SK-N-DZ (cell line): Measurements from ENCODE around the gene LDAH.

Experiments
- DNase-seq: peaks from one replicate; pipeline ENCODE4 v3.0.0-alpha.2; 2015; ENCODE audit warnings: low spot score

The LDAH gene

DNA sequence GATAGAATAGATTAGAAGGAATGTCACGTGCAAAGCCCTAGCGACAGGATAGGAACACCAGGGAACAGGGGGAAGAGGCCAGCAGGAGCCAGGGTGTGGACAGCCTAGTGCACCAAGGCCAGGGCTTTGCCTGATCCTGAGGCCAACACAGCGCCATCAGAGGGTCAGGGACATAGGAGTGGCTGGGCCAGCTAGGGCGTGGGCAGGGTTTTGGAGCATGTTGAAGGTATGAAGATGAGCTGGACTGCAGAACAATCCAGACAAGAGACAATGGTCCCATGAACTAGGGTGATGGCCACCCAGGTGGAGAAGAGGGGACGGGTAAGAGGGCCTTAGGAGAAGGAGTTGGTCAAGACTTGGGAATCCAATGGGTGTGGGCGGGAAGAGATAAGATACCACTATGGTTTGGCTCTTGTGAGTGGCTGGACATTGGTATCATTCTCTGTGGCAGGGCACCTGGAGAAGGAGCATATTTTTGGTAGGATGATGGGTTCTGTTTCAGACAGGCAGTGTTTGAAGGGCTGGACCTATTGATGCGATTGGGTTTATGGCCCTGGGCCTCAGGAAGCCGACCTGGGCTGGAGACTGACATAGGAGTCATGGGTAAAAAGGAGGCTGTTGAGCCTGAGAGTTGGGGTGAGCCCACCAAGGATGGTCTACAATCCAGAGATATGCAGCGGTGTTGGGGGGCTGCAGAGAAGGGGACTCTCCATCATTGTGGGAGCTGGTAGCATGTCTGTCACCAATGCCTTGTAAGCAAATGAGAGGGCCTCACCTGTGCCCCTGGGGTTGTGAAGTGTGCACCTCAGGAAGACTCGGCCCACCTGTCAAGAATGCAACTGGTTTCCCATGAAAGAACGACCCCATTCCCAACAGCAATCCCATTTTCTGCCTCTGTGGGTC lies 170.0 kb downstream of the LDAH start:
- DNase-seq, result no peak

DNA sequence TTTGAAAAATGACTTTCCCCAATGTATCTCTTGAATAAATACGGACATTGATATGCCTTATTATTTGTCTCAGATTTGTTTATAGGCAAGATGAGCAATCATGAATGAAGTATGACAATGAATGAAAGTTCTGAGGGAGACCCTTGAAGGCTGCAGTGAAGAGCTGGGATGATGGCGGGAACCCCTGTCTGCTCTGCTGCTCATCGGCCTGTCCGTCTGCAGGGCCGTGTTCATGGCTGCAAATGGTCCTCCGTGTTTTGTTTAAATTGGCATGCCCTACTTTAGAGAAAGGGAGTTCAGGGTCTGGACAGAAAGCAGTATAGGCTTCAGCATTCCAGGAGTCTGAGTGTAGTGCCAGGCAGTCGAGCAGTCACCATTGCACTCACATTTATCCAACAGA lies 170.8 kb downstream of the LDAH start:
- DNase-seq, result no peak

DNA sequence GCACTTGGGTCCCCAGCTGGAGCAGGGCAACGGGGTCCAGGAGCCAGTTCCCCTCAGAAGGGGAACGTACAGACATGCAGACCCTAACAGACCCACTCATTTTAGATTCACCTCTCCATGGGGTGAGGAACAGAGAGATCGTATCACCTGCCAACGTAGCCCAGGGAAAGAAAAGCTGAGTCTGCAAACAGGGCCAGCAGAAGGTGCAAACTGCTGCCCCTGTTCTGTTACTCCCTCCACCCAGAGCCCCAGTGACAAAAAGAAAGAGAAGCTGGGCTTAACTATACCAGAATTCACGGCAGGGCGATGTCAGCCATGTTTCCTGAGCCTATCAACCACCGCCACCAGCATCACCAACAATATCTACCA lies 171.2 kb downstream of the LDAH start:
- no peak for DNase-seq

DNA sequence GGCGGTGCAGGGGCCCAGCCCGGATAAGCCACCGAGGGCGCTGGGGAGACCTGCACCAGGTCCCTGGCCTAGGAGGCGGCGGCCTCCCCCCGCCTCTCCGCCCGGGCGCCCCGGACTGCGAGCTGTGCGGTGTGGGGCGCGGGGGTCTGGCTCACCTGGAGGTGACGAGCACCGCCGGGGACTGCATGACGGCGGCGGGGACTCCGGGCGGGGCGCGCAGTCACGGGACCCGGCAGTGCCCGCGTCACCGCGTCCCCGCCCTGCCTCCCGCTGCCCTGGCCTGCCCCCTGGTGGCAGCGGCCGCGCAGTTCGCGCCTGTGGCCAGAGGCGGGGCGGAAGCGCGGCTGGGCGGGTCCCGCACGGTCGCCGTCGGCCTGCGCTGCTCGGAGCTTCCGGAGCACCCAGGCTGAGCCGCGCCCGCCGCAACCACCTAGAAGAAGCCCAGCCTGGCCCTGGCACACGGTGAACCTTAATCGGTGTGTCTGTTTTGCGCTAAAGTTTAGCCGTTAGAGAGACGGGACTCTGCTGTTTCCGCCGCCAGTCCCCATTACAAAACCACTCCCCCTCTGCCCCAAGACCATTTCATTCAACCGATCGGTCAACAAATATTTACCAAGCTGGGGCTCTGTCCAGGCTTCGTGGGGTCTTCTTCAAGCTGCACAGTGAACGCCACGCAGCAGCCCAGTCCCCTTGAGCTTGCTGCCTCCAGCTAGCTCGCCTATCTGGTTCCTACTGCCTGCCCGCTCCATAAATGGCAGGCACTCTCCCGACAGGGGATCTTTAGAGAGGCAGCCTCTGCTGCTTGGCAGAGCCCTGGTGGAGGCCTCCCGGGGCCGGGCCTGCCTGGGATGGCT lies 171.8 kb downstream of the LDAH start, which contains the start of gene HS1BP3:
TSS of gene HS1BP3 (minus strand) at position 222 of the 854 bp plus-strand sequence. CDS start at position 187, 35 bp downstream.
- DNase-seq, result peak; percentile 69

GRCh38 chr2:20650393-20650876 lies 172.5 kb downstream of the LDAH start:
- DNase-seq, result peak; percentile 45

DNA sequence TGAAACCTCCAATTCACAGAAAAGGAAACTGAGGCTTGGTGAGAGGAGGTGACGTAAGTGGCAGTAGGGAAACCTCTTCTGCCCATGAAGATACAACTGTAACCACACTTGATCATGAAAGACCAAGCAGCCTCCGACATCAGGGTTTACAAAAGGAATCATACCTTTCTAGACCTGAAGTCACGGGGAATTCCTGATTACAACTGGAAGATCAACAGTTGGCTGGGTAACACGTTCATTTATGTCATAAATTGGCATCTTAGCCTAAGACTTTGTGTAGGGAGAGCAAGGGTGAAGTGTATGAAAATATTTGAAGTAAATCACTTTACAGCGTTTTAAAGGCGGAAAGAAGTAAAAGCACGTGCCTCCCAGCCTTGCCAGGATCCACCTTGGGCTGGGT lies 172.9 kb downstream of the LDAH start:
- DNase-seq, result no peak

DNA sequence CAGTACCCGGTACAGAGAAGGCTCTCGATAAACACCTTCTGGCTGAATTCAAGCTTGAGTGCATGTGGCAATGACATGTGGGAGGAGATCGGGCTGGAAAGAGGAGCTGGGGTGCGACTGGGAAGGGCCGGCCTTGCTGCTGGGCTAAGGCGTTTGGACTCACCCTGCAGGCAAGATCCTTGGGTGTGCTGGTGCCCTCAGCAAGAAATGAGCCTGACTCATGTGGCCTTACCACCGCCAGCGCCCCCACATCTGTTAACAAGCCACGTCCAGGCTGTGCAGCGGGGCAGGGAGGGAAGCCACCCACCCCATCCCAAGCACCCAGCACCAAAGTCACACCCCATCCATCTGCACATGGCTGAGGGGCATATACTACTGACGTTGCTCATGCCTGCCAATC lies 173.3 kb downstream of the LDAH start:
- no peak for DNase-seq

DNA sequence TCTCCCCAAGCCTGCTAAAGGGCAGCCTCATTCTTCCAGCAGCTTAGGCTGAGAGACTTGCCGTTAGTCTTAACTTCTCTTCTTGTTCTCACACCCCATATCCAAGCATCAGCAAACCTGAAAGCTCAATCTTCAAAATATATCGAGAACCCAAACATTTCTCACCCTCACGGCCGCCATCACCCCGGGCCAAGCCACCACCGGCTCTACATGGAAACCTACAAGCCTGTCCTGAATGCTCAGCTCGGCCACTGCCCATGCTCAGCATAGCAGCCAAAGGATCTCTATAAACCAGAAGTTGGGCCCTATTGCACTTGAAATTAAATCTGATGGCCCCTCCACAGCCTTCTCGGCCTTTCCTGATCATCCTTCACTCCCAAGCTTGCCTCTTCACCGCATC lies 174.1 kb downstream of the LDAH start:
- no peak for DNase-seq

- DNase-seq, result no peak
Measured at GRCh38 chr2:20648206-20648605, 174.7 kb downstream of the LDAH start.

GRCh38 chr2:20647738-20648137 lies 175.2 kb downstream of the LDAH start:
- DNase-seq, result no peak

DNA sequence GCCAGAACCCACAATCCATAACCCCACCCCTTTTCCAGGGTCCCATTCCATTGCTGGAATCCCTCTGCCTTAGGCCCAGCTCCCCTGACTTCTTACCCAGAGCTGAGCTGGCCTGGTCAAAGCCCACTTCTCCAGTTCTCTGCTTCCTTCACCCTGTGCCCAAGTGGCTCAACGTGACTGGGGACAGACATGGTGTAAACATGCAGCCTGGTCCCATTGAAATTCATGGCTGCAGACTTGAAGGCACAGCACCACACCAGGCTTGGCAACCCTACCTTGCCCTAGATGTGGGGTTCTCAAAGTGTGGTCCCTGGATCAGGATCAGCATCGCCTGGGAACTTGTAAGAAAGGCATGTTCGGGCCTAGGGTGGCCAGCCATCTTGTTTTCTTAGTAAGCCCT lies 175.7 kb downstream of the LDAH start:
- no peak for DNase-seq

DNA sequence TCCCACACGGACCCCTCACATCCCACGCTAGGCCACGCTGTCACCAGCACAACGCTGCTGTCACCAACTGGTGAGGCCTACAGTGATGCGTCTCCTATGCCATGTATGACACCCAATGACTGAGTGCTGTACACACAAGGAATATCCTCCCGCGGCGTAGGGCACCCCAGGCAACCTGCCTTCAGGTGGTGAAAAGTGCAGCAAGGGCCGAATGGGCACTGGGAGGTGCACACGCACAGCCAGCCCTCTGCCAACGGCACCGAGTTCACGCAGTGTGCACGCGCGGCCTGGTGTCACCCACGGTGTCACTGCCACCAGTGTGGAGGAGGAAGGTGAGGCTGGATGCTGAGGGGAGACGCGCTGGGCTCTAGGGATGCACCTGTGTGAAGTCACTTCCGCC lies 176.5 kb downstream of the LDAH start:
- no peak for DNase-seq

DNA sequence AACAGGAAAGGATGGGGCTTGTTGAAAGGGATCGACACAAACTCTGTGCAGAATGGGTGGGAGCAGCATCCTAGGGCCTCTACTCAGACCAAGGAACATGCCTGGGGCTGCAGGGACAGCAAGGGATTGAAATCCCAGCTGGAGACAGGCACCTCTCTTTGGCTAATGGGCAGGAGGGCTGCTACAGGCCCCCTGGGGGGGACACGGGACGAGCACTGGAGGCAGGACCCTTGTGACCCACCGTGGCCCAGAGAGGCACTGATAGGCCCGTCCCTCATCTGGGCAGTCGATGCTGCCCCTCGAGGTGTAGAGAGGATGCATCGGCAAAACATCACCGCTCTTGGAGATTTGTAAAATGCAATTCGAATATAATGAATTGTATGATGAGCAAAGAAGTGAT lies 177.1 kb downstream of the LDAH start:
- DNase-seq, result no peak

GRCh38 chr2:20645301-20645701 lies 177.6 kb downstream of the LDAH start:
- no peak for DNase-seq

DNA sequence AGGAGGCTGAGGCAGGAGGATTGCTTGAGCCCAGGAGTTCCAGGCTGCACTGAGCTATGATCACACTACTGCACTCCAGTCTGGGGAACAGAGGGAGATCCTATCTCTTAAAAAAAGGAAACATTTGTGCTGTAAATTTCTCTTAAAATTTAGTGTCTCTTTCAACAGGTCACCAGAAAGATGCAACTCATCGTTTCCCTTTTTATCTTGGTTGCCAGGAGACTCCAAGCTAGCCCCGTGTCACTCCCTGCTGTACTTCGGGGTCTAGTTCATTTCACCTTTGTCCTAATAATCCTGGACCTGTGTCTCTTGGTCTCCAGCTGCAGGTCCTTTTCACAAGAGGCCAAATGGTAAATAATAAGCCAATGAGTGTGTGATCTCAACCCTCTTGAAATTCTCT lies 179.1 kb downstream of the LDAH start:
- no peak for DNase-seq

- no peak for DNase-seq
Measured at GRCh38 chr2:20643060-20643459, 179.8 kb downstream of the LDAH start.

- DNase-seq, result peak; percentile 70
Measured at GRCh38 chr2:20642055-20642971, 180.6 kb downstream of the LDAH start.

- peak; percentile 49 for DNase-seq
Measured at GRCh38 chr2:20641123-20641985, 181.5 kb downstream of the LDAH start.

GRCh38 chr2:20640411-20641122 lies 182.3 kb downstream of the LDAH start:
- no peak for DNase-seq
